WERI-Rb-1 (cell line): Measurements from ENCODE around the gene CXCL1.

Source experiments
- DNase-seq: peaks from one replicate; pipeline ENCODE4 v3.0.0-alpha.2; 2020
- H3K27ac ChIP-seq: fragments of 250-450 bp; sonication (Bioruptor Pico); 2 replicates; pipeline ENCODE4 v1.5.1; 2020; ENCODE audit warnings: mild to moderate bottlenecking, moderate library complexity
- H3K27me3 ChIP-seq: fragments of 250-450 bp; sonication (Bioruptor Pico); 2 replicates; pipeline ENCODE4 v1.5.1; 2021; ENCODE audit warnings: mild to moderate bottlenecking, low read depth, moderate library complexity; ENCODE audit not compliant: insufficient read depth, severe bottlenecking
- H3K36me3 ChIP-seq: fragments of 250-450 bp; sonication (Bioruptor Pico); 2 replicates; pipeline ENCODE4 v1.5.1; 2020; ENCODE audit warnings: mild to moderate bottlenecking, moderate library complexity
- H3K4me3 ChIP-seq: 2 replicates; pipeline ENCODE4 v1.5.1; 2011; ENCODE audit warnings: low read depth, mild to moderate bottlenecking, control low read depth, low read length
- H3K9me3 ChIP-seq: fragments of 250-450 bp; sonication (Bioruptor Pico); 2 replicates; pipeline ENCODE4 v1.5.1; 2021; ENCODE audit warnings: mild to moderate bottlenecking, moderate library complexity; ENCODE audit not compliant: severe bottlenecking
- TF ChIP-seq, protein P1 (sequence below): IDR thresholded peaks from 2 replicates; pipeline ENCODE4 v1.5.1; 2011; ENCODE audit warnings: low read depth, mild to moderate bottlenecking, control low read depth, inconsistent platforms, low read length

Gene CXCL1

DNA sequence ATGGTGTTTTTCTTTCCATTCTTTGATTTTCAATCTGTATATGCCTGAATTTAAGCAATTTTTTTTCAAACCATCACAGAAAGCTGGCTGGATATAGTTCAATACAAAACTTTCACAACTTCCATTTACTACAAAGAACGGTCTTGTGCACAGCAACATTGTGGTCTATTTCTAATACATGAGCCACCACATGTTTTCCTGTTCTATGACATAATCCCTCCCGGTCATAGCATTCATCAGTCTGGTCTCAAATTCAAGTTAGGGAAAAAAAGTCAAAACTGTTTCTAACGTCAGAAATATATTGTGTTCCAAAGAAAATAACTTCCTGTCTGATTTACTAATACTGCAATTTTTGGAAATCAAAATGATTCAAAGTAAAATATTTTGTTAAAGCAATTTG, 40.2 kb upstream of the CXCL1 start:
- Histone ChIP-seq H3K9me3 (no peaks in the 10 kb centered on the region), H3K27me3 (no peaks in the 10 kb centered on the region), H3K36me3 (no peaks in the 10 kb centered on the region), H3K4me3 (no peak overlapping the region), H3K27ac (no peak overlapping the region)
- DNase-seq, result no peak
- TF ChIP-seq, protein P1, sequence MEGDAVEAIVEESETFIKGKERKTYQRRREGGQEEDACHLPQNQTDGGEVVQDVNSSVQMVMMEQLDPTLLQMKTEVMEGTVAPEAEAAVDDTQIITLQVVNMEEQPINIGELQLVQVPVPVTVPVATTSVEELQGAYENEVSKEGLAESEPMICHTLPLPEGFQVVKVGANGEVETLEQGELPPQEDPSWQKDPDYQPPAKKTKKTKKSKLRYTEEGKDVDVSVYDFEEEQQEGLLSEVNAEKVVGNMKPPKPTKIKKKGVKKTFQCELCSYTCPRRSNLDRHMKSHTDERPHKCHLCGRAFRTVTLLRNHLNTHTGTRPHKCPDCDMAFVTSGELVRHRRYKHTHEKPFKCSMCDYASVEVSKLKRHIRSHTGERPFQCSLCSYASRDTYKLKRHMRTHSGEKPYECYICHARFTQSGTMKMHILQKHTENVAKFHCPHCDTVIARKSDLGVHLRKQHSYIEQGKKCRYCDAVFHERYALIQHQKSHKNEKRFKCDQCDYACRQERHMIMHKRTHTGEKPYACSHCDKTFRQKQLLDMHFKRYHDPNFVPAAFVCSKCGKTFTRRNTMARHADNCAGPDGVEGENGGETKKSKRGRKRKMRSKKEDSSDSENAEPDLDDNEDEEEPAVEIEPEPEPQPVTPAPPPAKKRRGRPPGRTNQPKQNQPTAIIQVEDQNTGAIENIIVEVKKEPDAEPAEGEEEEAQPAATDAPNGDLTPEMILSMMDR, result no peak

DNA sequence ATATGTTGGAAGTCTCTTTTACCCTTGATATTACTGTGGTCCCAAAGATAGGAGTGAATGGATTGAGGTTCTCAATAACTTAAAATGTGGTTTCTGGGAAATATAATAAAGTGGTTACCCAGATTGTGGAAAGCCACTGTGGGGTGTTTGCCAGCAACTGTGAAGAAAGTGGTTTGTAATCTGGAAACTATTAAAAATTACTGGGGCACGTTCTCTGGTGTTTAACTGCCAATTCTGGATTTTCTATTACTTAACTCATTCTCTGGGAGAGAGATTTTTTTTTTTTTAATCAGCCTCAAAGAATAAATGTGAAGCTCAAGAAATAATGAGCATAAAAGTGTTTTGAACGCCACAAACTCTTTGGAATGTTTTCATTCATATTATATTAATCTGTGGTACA, 37.6 kb upstream of the CXCL1 start:
- Histone ChIP-seq H3K27ac (no peak overlapping the region), H3K9me3 (no peaks in the 10 kb centered on the region), H3K36me3 (no peaks in the 10 kb centered on the region), H3K4me3 (no peak overlapping the region), H3K27me3 (no peaks in the 10 kb centered on the region)
- no peak for DNase-seq
- TF ChIP-seq, protein P1, result no peak

DNA sequence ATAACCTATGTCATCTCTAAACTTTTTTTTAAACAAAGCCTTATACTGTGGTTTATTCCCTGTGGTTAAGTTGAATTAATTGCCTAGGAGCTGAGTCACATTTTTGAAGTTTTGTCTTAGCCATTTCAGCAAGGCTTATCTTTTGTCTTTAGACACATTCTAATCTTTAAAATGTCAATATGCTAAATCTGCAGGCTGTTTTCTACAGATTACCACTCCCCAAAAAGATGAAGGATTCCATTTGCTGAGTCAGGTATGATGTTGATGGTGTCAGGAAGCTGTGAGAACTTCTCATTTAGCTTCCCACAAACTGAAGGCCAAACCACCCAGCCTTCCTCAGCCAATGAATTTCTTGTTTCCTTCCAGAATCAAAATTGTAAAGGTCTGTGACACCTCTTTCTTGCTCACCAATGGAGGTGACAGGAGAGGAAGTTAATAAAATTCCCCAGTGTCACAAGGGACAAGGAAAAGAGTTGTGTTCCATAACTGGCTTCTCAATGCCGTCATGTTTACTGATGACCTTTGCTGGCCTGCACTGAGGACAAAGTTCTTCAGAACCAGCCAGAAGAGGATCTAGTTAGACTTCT, 36.4 kb upstream of the CXCL1 start:
- H3K36me3 ChIP-seq, result no peaks in the 10 kb centered on the region
- no peak overlapping the region for H3K4me3 ChIP-seq
- H3K27me3 ChIP-seq, result no peaks in the 10 kb centered on the region
- TF ChIP-seq, protein P1, result no peak
- DNase-seq, result no peak
- no peak overlapping the region for H3K27ac ChIP-seq
- no peaks in the 10 kb centered on the region for H3K9me3 ChIP-seq

DNA sequence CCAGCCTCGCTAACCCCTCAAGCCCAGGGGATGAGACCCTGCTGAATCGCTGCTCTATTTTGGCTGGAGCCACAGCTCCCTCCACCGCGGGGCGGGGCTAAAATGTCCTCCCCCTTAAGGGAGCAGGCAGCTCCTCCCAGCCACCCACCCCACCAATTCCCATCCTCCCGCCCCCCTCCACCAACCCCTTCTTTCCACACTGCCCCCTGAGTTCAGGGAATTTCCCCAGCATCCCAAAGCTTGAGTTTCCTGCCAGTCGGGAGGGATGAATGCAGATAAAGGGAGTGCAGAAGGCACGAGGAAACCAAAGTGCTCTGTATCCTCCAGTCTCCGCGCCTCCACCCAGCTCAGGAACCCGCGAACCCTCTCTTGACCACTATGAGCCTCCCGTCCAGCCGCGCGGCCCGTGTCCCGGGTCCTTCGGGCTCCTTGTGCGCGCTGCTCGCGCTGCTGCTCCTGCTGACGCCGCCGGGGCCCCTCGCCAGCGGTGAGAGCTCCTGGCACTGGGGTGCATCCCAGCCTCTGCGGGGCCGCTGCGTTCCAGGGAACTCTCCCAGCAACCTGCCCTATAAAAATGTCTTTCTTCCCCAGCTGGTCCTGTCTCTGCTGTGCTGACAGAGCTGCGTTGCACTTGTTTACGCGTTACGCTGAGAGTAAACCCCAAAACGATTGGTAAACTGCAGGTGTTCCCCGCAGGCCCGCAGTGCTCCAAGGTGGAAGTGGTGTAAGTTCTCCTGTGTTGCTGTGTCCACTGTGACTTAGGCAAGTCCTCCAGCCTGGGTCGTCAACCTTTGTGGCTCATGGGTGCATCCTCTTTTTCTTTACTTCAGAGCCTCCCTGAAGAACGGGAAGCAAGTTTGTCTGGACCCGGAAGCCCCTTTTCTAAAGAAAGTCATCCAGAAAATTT, 32.6 kb upstream of the CXCL1 start, which contains the start of gene CXCL6:
Gene CXCL6 (plus strand): TSS at position 306 of the 907 bp plus-strand sequence. CDS start 73 bp downstream, at position 379.
- peak within 1 kb of the TSS; percentile 43 for H3K4me3 ChIP-seq
- no peaks in the 10 kb centered on the region for H3K9me3 ChIP-seq
- DNase-seq, result peak; percentile 13
- H3K27me3 ChIP-seq, result no peaks in the 10 kb centered on the region
- no peak within 1 kb of the TSS for H3K27ac ChIP-seq
- TF ChIP-seq, protein P1, result no peak
- no peaks in the 10 kb centered on the region for H3K36me3 ChIP-seq

DNA sequence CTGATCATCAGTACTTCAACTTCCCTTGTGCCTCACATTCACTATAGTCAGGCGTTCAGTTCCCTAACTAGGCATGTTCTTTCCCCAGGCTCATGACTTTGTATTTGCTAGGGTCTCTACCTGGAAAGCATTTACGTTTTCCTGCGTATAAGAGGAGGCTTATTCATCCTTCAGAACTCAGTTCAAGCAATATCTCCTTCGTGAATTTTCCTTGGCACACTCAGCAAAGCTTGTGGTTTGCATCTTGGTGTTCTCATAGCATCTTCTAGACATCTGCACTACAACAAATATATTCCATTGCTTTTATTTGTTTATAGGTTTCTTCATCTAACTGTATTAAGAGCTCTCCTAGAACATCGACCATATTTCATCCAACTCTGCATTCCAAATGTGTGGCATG, 30.1 kb upstream of the CXCL1 start:
- Histone ChIP-seq H3K27me3 (no peaks in the 10 kb centered on the region), H3K27ac (no peak overlapping the region), H3K9me3 (no peaks in the 10 kb centered on the region), H3K36me3 (no peaks in the 10 kb centered on the region), H3K4me3 (no peak overlapping the region)
- DNase-seq, result no peak
- TF ChIP-seq, protein P1, result no peak
